Measurements from ENCODE around the gene C17orf67. TPM values are rescaled to one million over a fixed set of nuclear protein-coding genes. Genes with fewer than 3 reads are reported as not detected.

The C17orf67 gene
- total RNA-seq, 6 experiments from 2014 or later, result 0.31 to 1.1 (median 0.78) TPM

GRCh38 chr17:56810891-56811775, 22.6 kb downstream of the C17orf67 start:
- DNase-seq (no peak), ATAC-seq (no peak)
- H3K27me3 ChIP-seq, result no peaks in the 10 kb centered on the region
- no peaks in the 10 kb centered on the region for H3K36me3 ChIP-seq
- H3K9me3 ChIP-seq, result no peaks in the 10 kb centered on the region
- no peak for TF ChIP-seq CTCF (IDR thresholded peaks at IDR 0.05)
- no peak for TF ChIP-seq POLR2A (IDR thresholded peaks at IDR 0.05)
- no peak overlapping the region for H3K4me3 ChIP-seq
- WGBS (ENCODE audit: insufficient coverage, low coverage, low lambda C conversion rate, missing lambda C conversion rate), result 79% methylated on average over 6 of the region's 12 CpGs
- H3K4me1 ChIP-seq, result no peaks in the 10 kb centered on the region
- H3K27ac ChIP-seq, result no peak overlapping the region
- intact Hi-C loops (cut with DNase I), result loop anchor here (10.0 kb wide), 1 partner anchor 134 kb away; no protein-coding TSS in a partner anchor

DNA sequence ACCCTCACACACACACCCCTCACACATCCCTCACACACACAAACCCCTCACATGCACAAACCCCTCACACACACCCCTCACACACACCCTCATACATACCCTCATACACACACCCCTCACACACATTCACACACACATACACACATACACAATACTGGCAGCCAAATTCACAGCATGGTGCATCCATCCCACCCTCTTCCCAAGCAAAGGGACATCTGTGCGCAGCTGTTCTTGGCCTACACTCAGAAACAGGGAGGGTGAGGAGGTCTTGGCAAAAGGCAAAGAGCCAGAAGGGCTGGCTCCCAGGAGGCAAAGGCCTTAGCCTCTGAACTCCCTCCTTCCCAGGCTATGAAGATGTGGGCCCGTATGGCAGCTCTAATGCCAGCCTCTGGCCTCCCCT, 23.4 kb downstream of the C17orf67 start:
- 72% methylated on average over 2 of the region's 2 CpGs for whole genome bisulfite sequencing (ENCODE audit: insufficient coverage, low coverage, low lambda C conversion rate, missing lambda C conversion rate)
- intact Hi-C loops (cut with DNase I), result loop anchor here (10.0 kb wide), 1 partner anchor 134 kb away; no protein-coding TSS in a partner anchor

DNA sequence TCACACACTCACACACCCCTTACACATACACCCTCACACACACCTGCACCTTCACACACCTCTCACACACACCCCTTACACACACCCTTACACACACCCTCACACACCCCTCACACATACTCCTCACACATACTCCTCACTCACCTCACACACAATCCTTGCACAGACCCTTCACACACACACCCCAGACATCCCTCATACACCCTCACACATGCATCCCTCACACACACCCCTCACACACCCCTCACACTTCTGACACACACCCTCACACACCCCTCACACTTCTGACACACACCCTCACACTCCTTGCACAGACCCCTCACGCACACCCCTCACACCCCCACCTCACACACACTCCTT, 23.9 kb downstream of the C17orf67 start:
- Histone ChIP-seq H3K27me3 (no peaks in the 10 kb centered on the region), H3K27ac (no peak overlapping the region), H3K4me3 (no peak overlapping the region), H3K4me1 (no peaks in the 10 kb centered on the region), H3K9me3 (no peaks in the 10 kb centered on the region), H3K36me3 (no peaks in the 10 kb centered on the region)
- 82% methylated on average over 1 of the region's 1 CpG for WGBS (ENCODE audit: insufficient coverage, low coverage, low lambda C conversion rate, missing lambda C conversion rate)
- TF ChIP-seq CTCF (IDR thresholded peaks at IDR 0.05) (no peak), POLR2A (IDR thresholded peaks at IDR 0.05) (no peak)
- DNase-seq (no peak), ATAC-seq (no peak)
- intact Hi-C loops (cut with DNase I), result loop anchor here (10.0 kb wide), 1 partner anchor 135 kb away; no protein-coding TSS in a partner anchor

More for the DNA sequence above, 23.4 kb downstream of the C17orf67 start:
- ATAC-seq, result no peak
- H3K4me1 ChIP-seq, result no peaks in the 10 kb centered on the region
- no peaks in the 10 kb centered on the region for H3K27me3 ChIP-seq
- TF ChIP-seq POLR2A (IDR thresholded peaks at IDR 0.05) (no peak), CTCF (IDR thresholded peaks at IDR 0.05) (no peak)
- no peaks in the 10 kb centered on the region for H3K9me3 ChIP-seq
- DNase-seq, result no peak
- no peak overlapping the region for H3K27ac ChIP-seq
- no peaks in the 10 kb centered on the region for H3K36me3 ChIP-seq
- H3K4me3 ChIP-seq, result no peak overlapping the region

GRCh38 chr17:56809106-56809819, 24.5 kb downstream of the C17orf67 start:
- Histone ChIP-seq H3K4me1 (no peaks in the 10 kb centered on the region), H3K9me3 (no peaks in the 10 kb centered on the region), H3K27ac (no peak overlapping the region), H3K27me3 (no peaks in the 10 kb centered on the region), H3K36me3 (no peaks in the 10 kb centered on the region), H3K4me3 (no peak overlapping the region)
- ATAC-seq, result no peak
- whole genome bisulfite sequencing (ENCODE audit: insufficient coverage, low coverage, low lambda C conversion rate, missing lambda C conversion rate), result 97% methylated on average over 7 of the region's 9 CpGs
- TF ChIP-seq CTCF (IDR thresholded peaks at IDR 0.05), result no peak
- TF ChIP-seq POLR2A (IDR thresholded peaks at IDR 0.05), result no peak
- DNase-seq, result no peak
- intact Hi-C loops (cut with DNase I), result no loop called here
